SK-N-MC (cell line): ENCODE measurements around the gene DEFB127.

Experiments used
- EZH2 ChIP-seq: fragments of 200-600 bp; sonication (generic); IDR thresholded peaks from one replicate; pipeline ENCODE4 v1.6.1; 2017; ENCODE audit warnings: antibody characterized with exemption
- FOXP2 ChIP-seq: optimal IDR thresholded peaks from 2 replicates; pipeline ENCODE3; 2011; ENCODE audit warnings: mild to moderate bottlenecking, moderate library complexity; ENCODE audit not compliant: insufficient read depth; ENCODE audit errors: extremely low read length, control extremely low read depth

DNA sequence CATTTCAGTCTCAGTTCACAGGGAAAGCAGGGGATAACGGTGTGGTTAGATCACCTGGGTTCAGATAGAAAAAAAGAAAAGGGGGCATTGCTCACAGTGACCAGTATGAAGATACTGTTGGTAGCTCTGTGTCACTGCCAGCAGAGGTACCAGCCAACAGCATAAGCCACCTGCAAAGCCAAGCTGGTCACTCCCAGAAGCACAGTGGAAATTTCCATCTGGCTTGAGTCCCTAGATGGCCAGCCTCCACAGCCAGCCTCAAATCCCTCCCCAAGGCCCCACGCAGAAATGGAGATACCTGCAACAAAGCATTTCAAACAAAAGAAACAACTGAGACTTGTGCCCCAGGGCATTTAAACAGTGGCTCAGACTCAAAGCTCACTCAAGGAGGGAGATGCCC lies 11.6 kb downstream of the DEFB127 start:
- no peak for TF ChIP-seq EZH2
- no peak for TF ChIP-seq FOXP2
